ENCODE results near the gene KIAA0753. TPM values are rescaled to one million over a fixed set of nuclear protein-coding genes. Genes with fewer than 3 reads are reported as not detected.

The KIAA0753 gene
- total and polyA plus RNA-seq, 2 of the 8 experiments (the other 6 are each of a cell fraction or from before 2014, with no cell fraction given) = 5.0 to 27.1 TPM

GRCh38 chr17:6548578-6549330 lies 91.8 kb downstream of the KIAA0753 start (continued):
- TF ChIP-seq CEBPB (IDR thresholded peaks at IDR 0.05; ENCODE audit: low read depth, low read length) = no peak
- TF ChIP-seq CBX8 (IDR thresholded peaks at IDR 0.05; ENCODE audit: borderline replicate concordance, low read depth, low read length) = no peak
- TF ChIP-seq JUND (IDR thresholded peaks at IDR 0.05; ENCODE audit: low read length) = no peak
- no peak for TF ChIP-seq RFX5 (IDR thresholded peaks at IDR 0.05; ENCODE audit: borderline replicate concordance, low read depth, low read length)
- TF ChIP-seq TCF12 (IDR thresholded peaks at IDR 0.05; ENCODE audit: low read depth, low read length) = no peak
